SKM-1 (cell line): ENCODE results near the gene P2RX1.

ENCODE experiments used
- DNase-seq: peaks from one replicate; lab custom pipeline; 2025; ENCODE audit not compliant: unreplicated experiment; lab: John Stamatoyannopoulos, UW

The P2RX1 gene

GRCh38 chr17:3925684-3926485, 9.6 kb upstream of the P2RX1 start:
- no peak for DNase-seq

DNA sequence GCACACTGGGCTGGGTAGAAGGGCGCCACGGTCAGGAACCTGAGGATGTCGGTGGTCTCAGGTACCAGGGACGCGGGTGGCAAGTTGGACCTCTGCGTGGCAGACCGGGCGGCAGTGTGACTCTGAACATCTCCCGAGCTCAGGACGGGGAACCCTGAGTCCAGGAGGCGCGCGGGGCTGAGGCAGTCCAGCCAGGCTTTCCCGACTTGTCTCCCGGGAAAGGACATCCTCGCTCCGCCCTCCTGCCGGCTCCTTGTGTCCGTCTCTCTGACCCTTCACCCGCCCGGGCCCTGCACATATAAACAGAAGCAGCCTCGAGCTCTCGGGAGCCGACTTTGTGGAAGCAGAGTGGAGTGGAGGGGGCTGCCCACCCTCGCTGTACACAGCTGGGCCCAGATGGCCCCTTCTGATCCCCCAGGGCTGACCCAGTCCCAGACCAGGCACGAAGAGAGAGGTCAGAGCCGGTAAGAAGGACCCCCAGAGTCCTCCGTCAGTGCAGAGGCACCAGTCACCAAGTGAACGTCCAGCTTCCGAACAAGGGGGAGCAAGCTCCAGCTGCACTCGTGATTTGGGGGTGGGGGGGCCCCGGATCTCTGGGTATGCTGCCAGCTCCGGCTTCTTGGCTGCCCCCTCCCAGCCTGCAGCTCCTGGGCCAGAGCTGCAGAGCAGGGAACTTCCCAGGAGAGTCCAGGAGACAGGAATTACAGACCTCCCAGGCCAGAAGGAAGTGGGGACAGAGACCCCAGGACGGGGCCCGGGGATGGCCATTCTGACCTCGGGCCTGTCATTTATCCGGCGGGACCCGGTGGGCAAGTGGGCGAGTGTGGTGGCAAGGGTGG, 8.5 kb upstream of the P2RX1 start:
- no peak for DNase-seq

DNA sequence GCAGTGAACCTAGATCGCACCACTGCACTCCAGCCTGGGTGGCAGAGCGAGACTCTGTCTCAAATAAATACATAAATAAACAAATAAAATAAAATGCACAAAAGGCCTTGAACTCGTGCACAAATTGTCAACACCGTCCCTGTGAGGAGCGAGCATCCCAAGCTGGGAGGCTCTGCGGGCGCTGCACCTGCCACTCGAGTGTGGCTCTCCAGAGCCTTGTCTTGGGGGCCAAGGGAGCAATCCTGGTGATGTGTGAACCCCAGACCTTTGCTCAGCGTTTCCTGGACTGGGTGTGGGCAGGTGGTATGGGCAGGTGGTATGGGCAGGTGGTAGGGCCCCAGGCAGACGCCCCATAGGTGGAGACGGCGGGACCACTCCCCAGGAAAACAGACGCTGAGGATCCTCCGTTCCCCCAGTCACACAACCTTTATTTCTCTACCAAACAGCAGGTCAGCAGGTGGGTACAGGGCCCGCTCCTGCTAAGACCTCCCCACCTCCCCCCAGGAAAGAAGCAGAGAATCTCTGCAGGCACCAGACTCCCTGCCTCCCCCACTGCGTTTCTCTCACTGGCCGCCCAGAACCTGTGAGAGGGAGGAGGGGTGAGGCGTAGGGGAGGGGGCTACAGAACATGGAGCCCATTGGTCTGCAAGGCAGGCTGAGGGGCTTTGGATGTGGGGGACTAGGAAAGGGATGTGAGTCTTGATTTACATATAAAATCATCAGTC, 7.4 kb upstream of the P2RX1 start:
- no peak for DNase-seq

- no peak for DNase-seq
These were observed 6.5 kb upstream of the P2RX1 start for GRCh38 chr17:3922765-3923164.

GRCh38 chr17:3921502-3922319, 5.4 kb upstream of the P2RX1 start:
- DNase-seq, result no peak

- DNase-seq, result no peak
These were observed 4.7 kb upstream of the P2RX1 start for GRCh38 chr17:3921006-3921405.

GRCh38 chr17:3919123-3919624, 2.9 kb upstream of the P2RX1 start:
- DNase-seq, result no peak

- DNase-seq, result no peak
These were observed 2.3 kb upstream of the P2RX1 start for GRCh38 chr17:3918372-3919122.

DNA sequence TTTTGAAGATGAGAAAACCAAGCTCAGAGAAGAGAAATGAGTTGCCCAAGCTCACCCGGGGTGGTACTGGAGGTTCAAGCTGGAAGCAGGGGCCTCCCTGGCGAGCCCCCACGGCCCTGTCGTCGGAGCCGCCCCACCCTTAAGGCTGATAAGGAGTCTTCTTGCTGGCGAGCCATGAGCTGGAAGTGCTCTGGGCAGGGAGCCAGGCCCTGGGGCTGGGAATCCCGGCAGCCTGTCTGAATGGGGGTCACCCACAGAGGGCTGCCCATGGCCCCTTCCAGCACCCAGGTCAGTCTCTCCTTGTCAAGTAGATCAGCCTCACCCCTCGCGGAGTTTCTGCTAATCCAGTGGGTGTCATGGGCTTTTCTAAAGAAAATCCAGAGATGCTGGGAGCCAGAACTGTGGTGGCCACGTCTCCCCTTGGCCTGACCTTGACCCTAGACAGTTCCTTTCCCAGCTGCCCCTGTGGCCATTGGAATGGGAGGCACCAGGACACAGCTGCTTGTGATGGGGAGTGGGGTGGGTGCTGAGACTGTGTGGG, 1.2 kb upstream of the P2RX1 start:
- DNase-seq, result no peak

DNA sequence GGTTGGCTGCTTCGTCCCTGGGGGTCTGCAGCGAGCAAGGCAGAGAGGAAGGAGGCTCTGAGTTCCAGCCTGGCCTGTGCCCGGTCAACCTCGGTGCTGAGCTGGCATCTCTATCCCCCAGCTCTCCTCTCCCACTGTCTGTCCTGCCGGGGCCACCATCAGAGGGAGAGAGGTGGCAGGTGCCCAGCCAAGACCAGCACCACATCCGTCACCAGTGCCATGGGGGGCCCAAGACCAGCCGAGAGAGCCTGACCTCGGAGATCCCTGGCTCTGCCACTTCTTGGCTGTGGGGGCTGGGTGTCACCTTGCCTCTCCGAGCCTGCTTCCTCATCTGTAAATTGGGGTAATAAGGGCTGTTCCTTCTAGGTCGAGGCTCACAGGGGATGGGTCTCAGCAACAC, 560 bp upstream of the P2RX1 start:
- no peak for DNase-seq

DNA sequence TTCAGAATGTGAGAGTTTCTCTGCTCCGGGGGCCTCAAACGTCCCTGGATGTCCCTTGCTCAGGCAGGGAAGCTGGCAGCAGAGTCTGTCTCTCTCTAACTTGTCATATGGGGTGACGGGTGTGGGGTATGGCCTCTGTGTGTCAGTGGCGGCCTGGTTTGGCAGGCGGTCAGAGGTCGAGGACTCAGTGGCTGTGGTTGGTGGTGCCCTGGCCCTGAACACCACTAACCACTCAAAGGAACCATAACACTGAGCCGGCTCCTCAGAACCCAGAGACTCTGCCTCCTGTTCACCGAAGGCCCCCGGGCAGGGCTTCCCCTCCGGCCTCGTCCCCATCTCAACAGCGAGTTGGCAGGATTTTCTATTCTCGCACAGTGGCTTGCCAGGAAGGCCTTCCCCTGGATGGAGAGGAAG, 677 bp downstream of the P2RX1 start:
- no peak for DNase-seq

GRCh38 chr17:3914312-3914670, 2.0 kb downstream of the P2RX1 start:
- no peak for DNase-seq

GRCh38 chr17:3913531-3914311, 2.5 kb downstream of the P2RX1 start:
- DNase-seq, result no peak

DNA sequence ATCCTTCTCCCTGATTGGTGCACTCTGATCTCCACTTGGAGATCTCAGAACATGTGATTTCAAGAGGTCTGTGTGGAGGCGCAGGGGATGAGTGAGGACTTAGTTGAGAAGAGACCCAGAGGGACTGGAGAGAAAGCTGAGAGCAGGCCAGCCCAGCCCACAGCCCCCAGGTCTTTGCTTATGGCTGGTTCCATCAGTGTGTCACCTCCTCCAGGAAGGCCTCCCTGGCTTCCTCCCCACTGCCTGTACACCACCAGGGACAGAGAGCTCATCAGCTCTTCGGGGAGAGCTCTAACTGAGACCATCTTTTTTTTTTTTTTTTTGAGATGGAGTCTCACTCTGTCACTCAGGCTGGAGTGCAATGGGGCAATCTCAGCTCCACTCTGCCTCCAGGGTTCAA, 3.4 kb downstream of the P2RX1 start:
- DNase-seq, result no peak

- no peak for DNase-seq
These were observed 4.8 kb downstream of the P2RX1 start for GRCh38 chr17:3911271-3912053.

GRCh38 chr17:3910420-3911270, 5.6 kb downstream of the P2RX1 start:
- DNase-seq, result no peak

DNA sequence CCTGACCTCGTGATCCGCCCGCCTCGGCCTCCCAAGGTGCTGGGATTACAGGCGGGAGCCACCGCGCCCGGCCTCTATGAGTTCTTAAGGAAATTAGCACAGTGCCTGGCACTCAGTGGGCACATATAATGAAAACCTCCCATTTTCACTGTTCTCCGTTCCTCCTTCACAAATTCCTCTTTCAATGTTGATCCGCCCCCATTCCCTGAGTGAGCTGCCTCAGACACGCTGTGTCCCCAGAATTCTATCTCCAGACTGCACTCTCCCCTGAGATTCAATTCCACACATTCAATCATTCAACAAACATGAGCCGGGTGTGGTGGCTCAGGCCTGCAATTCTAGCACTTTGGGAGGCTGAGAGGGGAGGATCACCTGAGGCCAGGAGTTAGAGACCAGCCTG, 7.0 kb downstream of the P2RX1 start:
- DNase-seq, result no peak
